Endothelial cell (in vitro differentiated cells): ENCODE data around the gene ZNF460. TPM values are rescaled to one million over a fixed set of nuclear protein-coding genes. Genes with fewer than 3 reads are reported as not detected.

Source experiments
- DNase-seq: peaks from one replicate; pipeline ENCODE4 v3.0.0; 2021; ENCODE audit warnings: low spot score
- H3K27ac Mint-ChIP-seq: one replicate; pipeline ENCODE4 v1.8.0; 2021; ENCODE audit warnings: mixed read lengths, inconsistent platforms; ENCODE audit not compliant: unreplicated experiment
- H3K27me3 Mint-ChIP-seq: one replicate; pipeline ENCODE4 v1.8.0; 2021; ENCODE audit warnings: mild to moderate bottlenecking, moderate library complexity, mixed read lengths, inconsistent platforms; ENCODE audit not compliant: unreplicated experiment
- H3K36me3 Mint-ChIP-seq: one replicate; pipeline ENCODE4 v1.8.0; 2021; ENCODE audit warnings: mild to moderate bottlenecking, low read depth, mixed read lengths, inconsistent platforms; ENCODE audit not compliant: unreplicated experiment
- H3K4me1 Mint-ChIP-seq: one replicate; pipeline ENCODE4 v1.8.0; 2021; ENCODE audit warnings: mild to moderate bottlenecking, mixed read lengths, inconsistent platforms; ENCODE audit not compliant: unreplicated experiment
- H3K4me3 Mint-ChIP-seq: one replicate; pipeline ENCODE4 v1.8.0; 2021; ENCODE audit warnings: mild to moderate bottlenecking, mixed read lengths, inconsistent platforms; ENCODE audit not compliant: unreplicated experiment
- H3K9me3 Mint-ChIP-seq: one replicate; pipeline ENCODE4 v1.8.0; 2021; ENCODE audit warnings: mixed read lengths, inconsistent platforms; ENCODE audit not compliant: unreplicated experiment
- CTCF ChIP-seq: fragments of 200-600 bp; sonication (generic); IDR thresholded peaks from one replicate; pipeline ENCODE4 v1.5.0; 2021; ENCODE audit warnings: antibody characterized with exemption; ENCODE audit not compliant: unreplicated experiment
- total RNA-seq: library from RNA; stranded (reverse); fragmentation: NEBNext Ultra II Directional; extraction: Animal tissue kit (Norgen Biotek cat#: 25700); gene quantifications from one replicate; pipeline ENCODE4 v1.2.1, GENCODE V29; 2021; ENCODE audit not compliant: unreplicated experiment

The ZNF460 gene
- total RNA-seq, 1 donor from 2014 or later: 51.2 TPM

- Mint-ChIP-seq H3K27me3 (peaks cover 6% of the 10 kb centered on the region), H3K9me3 (no peaks in the 10 kb centered on the region), H3K36me3 (peaks cover 20% of the 10 kb centered on the region), H3K4me1 (peaks cover 10% of the 10 kb centered on the region), H3K4me3 (peak within 1 kb of the TSS; percentile 93), H3K27ac (peak within 1 kb of the TSS; percentile 83)
- TF ChIP-seq CTCF: no peak
- DNase-seq: peak; percentile 86
Observed at GRCh38 chr19:57240311-57241090, 39.8 kb upstream of the ZNF460 start, which contains the start of gene ZNF805. Gene ZNF805 (plus strand): TSS chr19:57240632. CDS start chr19:57240892, 260 bp downstream.

- no peaks in the 10 kb centered on the region for H3K9me3 Mint-ChIP-seq
- H3K36me3 Mint-ChIP-seq: peaks cover 23% of the 10 kb centered on the region
- H3K4me3 Mint-ChIP-seq: peak overlapping the region; percentile 93
- H3K4me1 Mint-ChIP-seq: peaks cover 10% of the 10 kb centered on the region
- TF ChIP-seq CTCF: no peak
- DNase-seq: no peak
- peak overlapping the region; percentile 79 for H3K27ac Mint-ChIP-seq
- H3K27me3 Mint-ChIP-seq: peaks cover 6% of the 10 kb centered on the region
Observed at GRCh38 chr19:57241176-57241575, 39.1 kb upstream of the ZNF460 start.

GRCh38 chr19:57242821-57243220 lies 37.5 kb upstream of the ZNF460 start:
- peak overlapping the region; percentile 15 for H3K4me3 Mint-ChIP-seq
- peaks cover 23% of the 10 kb centered on the region for H3K36me3 Mint-ChIP-seq
- H3K27me3 Mint-ChIP-seq: peaks cover 6% of the 10 kb centered on the region
- H3K4me1 Mint-ChIP-seq: peaks cover 10% of the 10 kb centered on the region
- no peak overlapping the region for H3K27ac Mint-ChIP-seq
- H3K9me3 Mint-ChIP-seq: no peaks in the 10 kb centered on the region
- DNase-seq: no peak
- no peak for TF ChIP-seq CTCF

- Mint-ChIP-seq H3K9me3 (no peaks in the 10 kb centered on the region), H3K4me1 (peaks cover 10% of the 10 kb centered on the region), H3K4me3 (peak overlapping the region; percentile 50), H3K27ac (no peak overlapping the region), H3K27me3 (peaks cover 6% of the 10 kb centered on the region), H3K36me3 (peaks cover 23% of the 10 kb centered on the region)
- TF ChIP-seq CTCF: no peak
- no peak for DNase-seq
Observed at GRCh38 chr19:57244513-57244912, 35.8 kb upstream of the ZNF460 start.

- DNase-seq: no peak
- no peak for TF ChIP-seq CTCF
- H3K9me3 Mint-ChIP-seq: no peaks in the 10 kb centered on the region
- peak overlapping the region; percentile 50 for H3K4me3 Mint-ChIP-seq
- H3K27me3 Mint-ChIP-seq: peaks cover 6% of the 10 kb centered on the region
- no peak overlapping the region for H3K27ac Mint-ChIP-seq
- peaks cover 10% of the 10 kb centered on the region for H3K4me1 Mint-ChIP-seq
- peaks cover 26% of the 10 kb centered on the region for H3K36me3 Mint-ChIP-seq
Observed at GRCh38 chr19:57245066-57245465, 35.2 kb upstream of the ZNF460 start.
